ENCODE data around the gene FAM53B. TPM values are rescaled to one million over a fixed set of nuclear protein-coding genes. Genes with fewer than 3 reads are reported as not detected.

The FAM53B gene
- total RNA-seq, 1 donor, result 12.7 TPM

DNA sequence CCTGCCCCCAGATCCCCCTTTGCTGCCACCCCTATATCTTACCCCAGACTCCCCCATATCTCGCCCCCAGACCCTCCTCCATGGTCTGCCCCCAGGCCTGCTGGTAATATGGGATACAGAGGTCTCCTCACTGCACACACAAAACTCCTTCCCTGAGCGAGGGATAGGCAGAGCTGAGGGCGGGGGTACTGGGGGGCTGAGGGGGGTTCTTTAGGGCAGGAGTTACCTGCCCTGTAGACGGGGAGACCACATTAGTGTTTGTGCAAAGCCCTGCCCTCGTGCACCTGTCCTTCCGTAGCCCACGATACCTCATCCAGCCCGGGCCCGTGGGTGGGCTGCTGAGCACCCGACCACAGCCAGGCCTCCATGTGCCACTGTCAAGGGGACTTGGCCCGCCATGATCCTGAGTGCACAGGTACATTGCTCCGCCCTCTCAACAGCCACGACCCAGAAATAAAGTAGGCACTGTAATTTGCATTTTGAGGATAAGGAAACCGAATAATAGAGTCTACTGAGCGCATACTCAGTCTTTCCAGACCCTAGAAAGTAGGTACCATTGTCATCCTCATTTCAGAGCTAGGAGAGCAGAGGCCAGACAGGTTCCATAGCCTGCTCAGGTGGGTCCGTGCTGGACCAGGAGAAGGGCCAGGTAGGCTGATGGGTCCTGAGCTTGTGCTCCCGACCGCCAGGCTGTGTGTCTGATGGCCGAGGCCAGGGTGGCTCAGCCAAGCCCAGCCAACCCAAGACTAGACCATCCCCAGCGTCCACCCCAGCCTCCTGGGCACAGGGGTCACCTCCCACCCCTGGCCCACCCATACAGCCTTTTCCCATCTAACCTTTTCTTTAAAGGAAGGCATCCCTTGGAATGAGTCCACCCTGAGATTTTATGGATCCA is 167.4 kb downstream of the FAM53B start:
- Histone ChIP-seq H3K4me3 (ENCODE audit: insufficient read depth, low read length) (no peak overlapping the region), H4K20me1 (ENCODE audit: insufficient read depth, low read length) (peaks cover 4% of the 10 kb centered on the region), H3K27ac (ENCODE audit: low read depth, low read length) (no peak overlapping the region), H2AFZ (ENCODE audit: low read length) (no peak overlapping the region), H3K9me3 (ENCODE audit: low read depth, low read length) (no peaks in the 10 kb centered on the region), H3K36me3 (ENCODE audit: insufficient read depth, low read length) (no peaks in the 10 kb centered on the region), H3K79me2 (ENCODE audit: insufficient read depth, low read length) (no peaks in the 10 kb centered on the region), H3K4me1 (ENCODE audit: insufficient read depth, low read length) (peaks cover 4% of the 10 kb centered on the region), H3K27me3 (ENCODE audit: insufficient read depth, low read length) (no peaks in the 10 kb centered on the region), H3K4me2 (ENCODE audit: insufficient read depth, low read length) (no peak overlapping the region)
- TF ChIP-seq, protein P1, sequence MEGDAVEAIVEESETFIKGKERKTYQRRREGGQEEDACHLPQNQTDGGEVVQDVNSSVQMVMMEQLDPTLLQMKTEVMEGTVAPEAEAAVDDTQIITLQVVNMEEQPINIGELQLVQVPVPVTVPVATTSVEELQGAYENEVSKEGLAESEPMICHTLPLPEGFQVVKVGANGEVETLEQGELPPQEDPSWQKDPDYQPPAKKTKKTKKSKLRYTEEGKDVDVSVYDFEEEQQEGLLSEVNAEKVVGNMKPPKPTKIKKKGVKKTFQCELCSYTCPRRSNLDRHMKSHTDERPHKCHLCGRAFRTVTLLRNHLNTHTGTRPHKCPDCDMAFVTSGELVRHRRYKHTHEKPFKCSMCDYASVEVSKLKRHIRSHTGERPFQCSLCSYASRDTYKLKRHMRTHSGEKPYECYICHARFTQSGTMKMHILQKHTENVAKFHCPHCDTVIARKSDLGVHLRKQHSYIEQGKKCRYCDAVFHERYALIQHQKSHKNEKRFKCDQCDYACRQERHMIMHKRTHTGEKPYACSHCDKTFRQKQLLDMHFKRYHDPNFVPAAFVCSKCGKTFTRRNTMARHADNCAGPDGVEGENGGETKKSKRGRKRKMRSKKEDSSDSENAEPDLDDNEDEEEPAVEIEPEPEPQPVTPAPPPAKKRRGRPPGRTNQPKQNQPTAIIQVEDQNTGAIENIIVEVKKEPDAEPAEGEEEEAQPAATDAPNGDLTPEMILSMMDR (IDR thresholded peaks at IDR 0.05; ENCODE audit: extremely low read depth, low read depth, low read length), result no peak
- peak; percentile 53 for DNase-seq (ENCODE audit: insufficient read length, low spot score, missing footprints)

DNA sequence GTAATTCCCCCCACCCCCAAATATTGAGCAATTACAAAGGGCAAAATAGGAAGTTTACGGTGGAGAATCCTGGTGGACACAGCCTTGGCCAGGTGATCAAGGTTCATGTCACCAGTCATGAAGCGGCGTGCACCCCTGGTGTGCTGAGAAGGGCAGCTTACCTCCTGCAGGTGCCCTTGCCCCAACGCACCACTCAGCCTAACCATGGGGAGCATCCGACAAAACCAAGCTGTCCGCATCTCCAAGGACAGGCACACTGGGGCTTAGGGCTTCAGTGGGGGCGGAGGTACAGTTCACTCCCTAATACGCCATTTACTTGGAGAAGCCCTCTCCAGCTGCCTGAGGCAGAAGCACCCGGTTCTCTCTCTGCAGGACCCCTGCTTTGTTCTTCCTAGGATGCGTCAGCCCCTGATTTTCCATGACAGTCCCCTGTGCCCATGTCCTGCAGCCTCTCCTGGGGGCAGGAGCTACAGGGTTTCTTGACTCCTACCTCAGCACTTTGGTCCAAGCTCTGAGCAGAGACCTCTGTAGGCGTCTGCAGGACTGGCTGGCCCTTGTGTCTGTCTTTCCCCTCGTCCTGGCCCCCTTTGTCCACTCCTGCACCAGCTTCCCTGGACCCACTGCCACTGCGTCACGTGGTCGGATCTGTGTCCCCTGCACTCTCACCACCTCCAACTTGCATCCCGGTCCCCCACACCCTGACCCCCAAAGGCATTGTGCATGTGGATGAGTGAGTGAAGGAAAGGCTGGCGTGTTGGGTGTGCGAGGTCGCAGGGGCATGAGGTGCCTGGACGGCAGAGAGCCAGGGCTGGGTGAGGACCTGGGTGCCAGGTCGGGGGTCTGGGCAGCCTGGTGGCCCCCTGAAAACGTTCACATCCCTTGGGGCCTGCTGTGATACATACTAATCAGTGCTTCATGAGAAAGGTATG is 168.8 kb downstream of the FAM53B start:
- Histone ChIP-seq H3K27me3 (ENCODE audit: insufficient read depth, low read length) (no peaks in the 10 kb centered on the region), H2AFZ (ENCODE audit: low read length) (no peak overlapping the region), H3K4me3 (ENCODE audit: insufficient read depth, low read length) (no peak overlapping the region), H3K4me1 (ENCODE audit: insufficient read depth, low read length) (peaks cover 4% of the 10 kb centered on the region), H3K4me2 (ENCODE audit: insufficient read depth, low read length) (no peak overlapping the region), H3K79me2 (ENCODE audit: insufficient read depth, low read length) (no peaks in the 10 kb centered on the region), H3K27ac (ENCODE audit: low read depth, low read length) (no peak overlapping the region), H3K36me3 (ENCODE audit: insufficient read depth, low read length) (no peaks in the 10 kb centered on the region), H3K9me3 (ENCODE audit: low read depth, low read length) (no peaks in the 10 kb centered on the region), H4K20me1 (ENCODE audit: insufficient read depth, low read length) (peaks cover 4% of the 10 kb centered on the region)
- TF ChIP-seq, protein P1 (IDR thresholded peaks at IDR 0.05; ENCODE audit: extremely low read depth, low read depth, low read length), result no peak
- peak; percentile 74 for DNase-seq (ENCODE audit: insufficient read length, low spot score, missing footprints)

DNA sequence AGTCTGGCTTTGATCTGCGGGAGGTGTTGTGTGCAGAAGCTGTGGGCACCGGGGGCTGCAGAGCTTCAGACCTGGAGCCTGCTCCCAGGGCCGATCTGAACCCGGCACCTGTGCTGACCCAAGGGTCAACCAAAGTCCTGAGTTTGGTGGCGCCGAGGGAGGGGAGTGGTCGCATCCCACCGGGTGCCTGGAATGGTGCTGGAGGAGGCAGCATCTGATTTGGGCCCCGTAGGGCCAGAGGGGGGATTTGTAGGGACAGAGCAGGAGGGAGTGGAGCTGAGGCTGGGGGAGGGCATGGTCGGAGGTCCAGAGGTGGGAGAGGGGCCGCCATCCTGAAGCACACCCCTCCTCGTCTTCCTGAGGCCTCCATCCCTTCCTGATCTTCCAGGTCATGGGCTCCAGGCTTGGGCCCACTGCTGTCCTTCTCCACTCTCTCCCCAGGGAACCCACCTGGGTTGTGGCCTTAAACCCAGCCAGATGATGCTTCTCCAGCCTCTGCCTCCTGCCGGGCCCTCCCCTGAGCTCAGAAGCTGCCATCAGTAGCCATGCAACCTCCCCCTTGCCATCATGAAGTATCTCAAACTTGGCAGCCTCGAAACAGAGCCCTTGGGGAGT is 169.6 kb downstream of the FAM53B start:
- no peak overlapping the region for H3K27ac ChIP-seq (ENCODE audit: low read depth, low read length)
- TF ChIP-seq, protein P1 (IDR thresholded peaks at IDR 0.05; ENCODE audit: extremely low read depth, low read depth, low read length), result no peak
- no peak overlapping the region for H3K4me2 ChIP-seq (ENCODE audit: insufficient read depth, low read length)
- peaks cover 4% of the 10 kb centered on the region for H3K4me1 ChIP-seq (ENCODE audit: insufficient read depth, low read length)
- peak; percentile 39 for DNase-seq (ENCODE audit: insufficient read length, low spot score, missing footprints)
- H2AFZ ChIP-seq (ENCODE audit: low read length), result no peak overlapping the region
- no peak overlapping the region for H3K4me3 ChIP-seq (ENCODE audit: insufficient read depth, low read length)
- no peaks in the 10 kb centered on the region for H3K79me2 ChIP-seq (ENCODE audit: insufficient read depth, low read length)
- peaks cover 4% of the 10 kb centered on the region for H4K20me1 ChIP-seq (ENCODE audit: insufficient read depth, low read length)
- no peaks in the 10 kb centered on the region for H3K27me3 ChIP-seq (ENCODE audit: insufficient read depth, low read length)
- no peaks in the 10 kb centered on the region for H3K36me3 ChIP-seq (ENCODE audit: insufficient read depth, low read length)
- H3K9me3 ChIP-seq (ENCODE audit: low read depth, low read length), result no peaks in the 10 kb centered on the region
